ENCODE measurements around the gene ADCY5. TPM values are rescaled to one million over a fixed set of nuclear protein-coding genes. Genes with fewer than 3 reads are reported as not detected.

The ADCY5 gene
- total RNA-seq, 1 donor from 2014 or later, result 6.8 TPM

DNA sequence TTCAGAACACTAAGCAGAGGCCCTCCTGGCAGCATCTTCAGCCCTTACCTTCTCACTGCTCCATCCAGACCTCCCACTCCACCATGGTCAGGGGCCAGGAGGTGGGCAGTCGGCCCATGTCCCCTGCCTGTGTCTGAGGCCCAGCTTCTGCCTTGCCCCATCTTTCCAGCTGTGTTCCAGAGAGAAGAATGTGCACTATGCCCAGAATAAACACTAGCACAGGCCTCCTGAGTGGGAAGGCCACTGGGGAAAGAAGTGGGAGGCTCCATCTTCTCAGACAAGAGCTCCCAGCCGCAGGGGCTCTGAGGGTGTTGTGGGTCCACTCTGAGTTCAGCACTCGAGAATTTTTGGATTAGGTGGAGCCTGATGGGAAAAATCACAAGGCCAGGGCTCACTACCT is 44.5 kb downstream of the ADCY5 start:
- H3K27ac Mint-ChIP-seq, result no peak overlapping the region

DNA sequence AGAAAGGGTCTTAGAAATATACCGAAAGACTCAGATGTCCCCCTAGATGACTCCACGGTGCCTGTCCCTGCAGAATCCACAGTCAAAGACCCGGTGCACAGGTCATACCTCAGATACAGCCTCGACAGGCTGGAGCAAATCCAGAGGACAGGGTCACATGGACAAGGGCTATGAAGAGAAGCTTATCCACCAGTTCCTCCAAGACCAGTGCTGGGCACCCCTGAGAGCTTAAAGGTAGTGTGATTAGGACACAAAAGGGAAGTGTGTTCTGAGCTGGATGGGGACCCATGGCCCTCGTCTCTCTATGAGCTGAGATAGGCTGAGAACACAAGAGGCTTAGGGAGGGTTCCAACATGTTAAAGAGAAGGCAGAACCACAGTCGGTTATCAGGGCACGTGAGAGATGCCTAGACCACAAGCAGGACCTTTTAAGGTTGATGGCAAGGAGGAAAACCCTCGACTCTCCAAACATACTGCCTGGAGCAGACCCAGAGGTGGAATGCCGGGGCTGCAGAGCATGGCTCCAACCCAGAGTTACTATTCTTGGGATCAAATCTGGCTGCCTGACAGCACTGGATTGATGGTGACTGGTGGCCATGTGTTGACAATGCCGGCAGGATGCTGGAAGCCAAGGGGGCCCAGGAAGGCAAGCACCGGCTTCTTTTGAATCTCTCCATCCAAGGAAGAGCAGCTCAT is 46.9 kb downstream of the ADCY5 start:
- peaks cover 22% of the 10 kb centered on the region for H3K4me1 Mint-ChIP-seq

More for the DNA sequence above, 44.5 kb downstream of the ADCY5 start:
- H3K4me1 Mint-ChIP-seq, result peaks cover 11% of the 10 kb centered on the region
- no peak for DNase-seq (ENCODE audit: low spot score in 2 of 2, unreplicated experiment in 2 of 2)
- H3K36me3 Mint-ChIP-seq, result no peaks in the 10 kb centered on the region
- no peak overlapping the region for H3K4me3 Mint-ChIP-seq
- no peaks in the 10 kb centered on the region for H3K9me3 Mint-ChIP-seq
- H3K27me3 Mint-ChIP-seq (ENCODE audit: low read depth), result peaks cover 28% of the 10 kb centered on the region
- TF ChIP-seq, protein P1, sequence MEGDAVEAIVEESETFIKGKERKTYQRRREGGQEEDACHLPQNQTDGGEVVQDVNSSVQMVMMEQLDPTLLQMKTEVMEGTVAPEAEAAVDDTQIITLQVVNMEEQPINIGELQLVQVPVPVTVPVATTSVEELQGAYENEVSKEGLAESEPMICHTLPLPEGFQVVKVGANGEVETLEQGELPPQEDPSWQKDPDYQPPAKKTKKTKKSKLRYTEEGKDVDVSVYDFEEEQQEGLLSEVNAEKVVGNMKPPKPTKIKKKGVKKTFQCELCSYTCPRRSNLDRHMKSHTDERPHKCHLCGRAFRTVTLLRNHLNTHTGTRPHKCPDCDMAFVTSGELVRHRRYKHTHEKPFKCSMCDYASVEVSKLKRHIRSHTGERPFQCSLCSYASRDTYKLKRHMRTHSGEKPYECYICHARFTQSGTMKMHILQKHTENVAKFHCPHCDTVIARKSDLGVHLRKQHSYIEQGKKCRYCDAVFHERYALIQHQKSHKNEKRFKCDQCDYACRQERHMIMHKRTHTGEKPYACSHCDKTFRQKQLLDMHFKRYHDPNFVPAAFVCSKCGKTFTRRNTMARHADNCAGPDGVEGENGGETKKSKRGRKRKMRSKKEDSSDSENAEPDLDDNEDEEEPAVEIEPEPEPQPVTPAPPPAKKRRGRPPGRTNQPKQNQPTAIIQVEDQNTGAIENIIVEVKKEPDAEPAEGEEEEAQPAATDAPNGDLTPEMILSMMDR (IDR thresholded peaks at IDR 0.05; ENCODE audit: unreplicated experiment), result no peak

DNA sequence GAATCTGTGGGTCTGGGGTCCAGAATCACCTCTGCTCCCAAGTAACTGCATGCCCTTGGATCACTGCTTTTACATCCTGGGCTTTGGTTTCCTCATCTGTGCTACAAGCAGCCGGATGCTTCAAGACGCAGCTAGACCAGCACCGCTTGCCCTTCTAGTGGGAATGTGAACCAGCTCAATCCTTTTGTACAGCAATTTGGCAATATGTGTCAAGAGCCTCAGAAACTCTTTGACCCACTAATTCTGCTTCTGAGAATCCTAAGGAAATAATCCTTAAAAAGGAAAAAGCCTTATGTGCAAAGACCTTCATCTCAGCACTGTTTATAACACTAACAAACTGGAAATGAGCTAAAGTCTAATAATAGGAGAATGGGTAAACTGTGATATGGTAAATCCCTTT is 48.7 kb downstream of the ADCY5 start:
- TF ChIP-seq, protein P1 (IDR thresholded peaks at IDR 0.05; ENCODE audit: unreplicated experiment), result no peak
- H3K27me3 Mint-ChIP-seq (ENCODE audit: low read depth), result peaks cover 28% of the 10 kb centered on the region
- H3K9me3 Mint-ChIP-seq, result no peaks in the 10 kb centered on the region
- no peak overlapping the region for H3K4me3 Mint-ChIP-seq
- no peaks in the 10 kb centered on the region for H3K36me3 Mint-ChIP-seq
- H3K27ac Mint-ChIP-seq, result no peak overlapping the region
- DNase-seq (ENCODE audit: low spot score in 2 of 2, unreplicated experiment in 2 of 2), result no peak
- H3K4me1 Mint-ChIP-seq, result peaks cover 28% of the 10 kb centered on the region

More for the DNA sequence above, 46.9 kb downstream of the ADCY5 start:
- H3K27me3 Mint-ChIP-seq (ENCODE audit: low read depth), result peaks cover 29% of the 10 kb centered on the region
- DNase-seq (ENCODE audit: low spot score in 2 of 2, unreplicated experiment in 2 of 2), result no peak
- H3K36me3 Mint-ChIP-seq, result no peaks in the 10 kb centered on the region
- H3K4me3 Mint-ChIP-seq, result no peak overlapping the region
- H3K27ac Mint-ChIP-seq, result no peak overlapping the region
- no peaks in the 10 kb centered on the region for H3K9me3 Mint-ChIP-seq
- TF ChIP-seq, protein P1 (IDR thresholded peaks at IDR 0.05; ENCODE audit: unreplicated experiment), result no peak

DNA sequence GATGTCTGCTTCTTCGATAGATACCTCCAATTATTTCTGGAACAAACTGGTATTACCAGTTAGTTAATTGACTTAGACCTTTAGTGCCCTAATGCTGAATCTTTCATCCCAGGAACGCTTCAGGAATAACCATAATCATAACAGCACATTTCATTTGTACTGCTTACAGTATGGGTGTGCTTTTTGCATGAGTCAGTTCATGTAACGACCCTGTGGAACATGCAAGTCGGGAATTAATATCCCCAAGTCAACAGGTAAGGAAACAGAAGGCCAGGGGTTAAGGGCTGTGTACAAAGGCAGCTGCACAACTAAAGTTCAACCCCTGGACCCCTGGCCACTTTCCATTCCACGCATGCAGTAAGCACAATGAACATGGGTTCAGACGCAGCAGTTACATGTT is 49.2 kb downstream of the ADCY5 start:
- Mint-ChIP-seq H3K36me3 (no peaks in the 10 kb centered on the region), H3K4me3 (no peak overlapping the region), H3K27ac (no peak overlapping the region), H3K27me3 (ENCODE audit: low read depth) (peaks cover 28% of the 10 kb centered on the region), H3K4me1 (peaks cover 28% of the 10 kb centered on the region), H3K9me3 (no peaks in the 10 kb centered on the region)
- no peak for DNase-seq (ENCODE audit: low spot score in 2 of 2, unreplicated experiment in 2 of 2)
- TF ChIP-seq, protein P1 (IDR thresholded peaks at IDR 0.05; ENCODE audit: unreplicated experiment), result no peak

DNA sequence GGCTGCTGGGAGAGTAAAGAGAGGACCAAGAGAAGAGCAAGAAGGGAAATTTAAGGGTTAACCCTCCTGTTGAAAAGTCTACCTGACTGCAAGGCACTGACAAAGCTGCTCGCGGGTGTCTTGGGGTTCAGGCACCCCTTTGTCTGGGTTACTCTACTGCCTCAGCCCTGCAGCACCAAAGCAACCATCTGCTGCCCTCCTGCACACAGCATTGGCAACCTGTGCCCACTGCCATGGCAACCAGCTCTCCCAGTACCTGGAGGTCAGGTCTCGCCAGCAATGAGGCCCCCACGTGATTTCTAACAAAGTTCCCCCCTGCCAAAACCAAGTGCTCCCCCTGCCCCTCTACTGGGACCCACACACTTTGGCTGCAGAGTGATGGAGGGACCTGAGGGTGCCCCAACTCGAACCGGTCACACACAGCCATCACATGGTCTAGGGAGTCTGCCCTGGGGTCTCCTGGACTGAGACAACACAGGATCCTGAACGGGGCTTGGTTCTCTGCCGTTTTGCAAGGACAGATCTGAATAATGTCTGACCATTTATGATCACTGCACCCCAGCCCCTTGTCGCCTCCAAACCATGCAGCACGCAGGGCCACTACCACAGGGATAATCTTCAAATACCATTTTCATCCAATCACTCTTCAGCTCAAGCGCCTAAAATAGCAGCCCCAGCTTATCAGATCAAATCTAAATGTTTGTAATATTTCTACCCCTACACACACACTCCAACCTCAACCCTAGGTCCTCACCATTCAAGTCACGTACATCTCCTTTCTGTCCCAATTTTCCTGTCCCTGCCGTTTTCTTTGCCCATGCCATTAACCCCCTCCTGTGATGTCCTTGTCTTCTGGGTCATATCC is 50.7 kb downstream of the ADCY5 start:
- DNase-seq (ENCODE audit: low spot score in 2 of 2, unreplicated experiment in 2 of 2), result no peak
- TF ChIP-seq, protein P1 (IDR thresholded peaks at IDR 0.05; ENCODE audit: unreplicated experiment), result no peak
- Mint-ChIP-seq H3K36me3 (no peaks in the 10 kb centered on the region), H3K27ac (no peak overlapping the region), H3K27me3 (ENCODE audit: low read depth) (peaks cover 19% of the 10 kb centered on the region), H3K9me3 (no peaks in the 10 kb centered on the region), H3K4me1 (peaks cover 25% of the 10 kb centered on the region), H3K4me3 (no peak overlapping the region)
